Measurements from ENCODE around the gene CDKN2AIPNL. TPM values are rescaled to one million over a fixed set of nuclear protein-coding genes. Genes with fewer than 3 reads are reported as not detected.

CDKN2AIPNL gene
- total and polyA plus RNA-seq, 2 of the 4 experiments (the other 2 are of a cell fraction), result 14.0 to 18.1 TPM

- Histone ChIP-seq H4K8ac (ENCODE audit: low read depth in 2 of 2, low read length in 2 of 2) (peak overlapping the region in 1 of 2 experiments; percentile 6; a peak in 1 of 4 replicates), H2AFZ (replicated peaks; ENCODE audit: low read length, poor library complexity) (peak overlapping the region; percentile 52), H2BK15ac (ENCODE audit: low read depth, low read length) (peak overlapping the region; percentile 15; the same call in 1 of the 3 replicates), H2BK5ac (ENCODE audit: low read depth, low read length, poor library complexity, severe bottlenecking) (no peak overlapping the region), H2AK5ac (ENCODE audit: low read depth, low read length) (peak overlapping the region; percentile 16; the same call in 1 of the 2 replicates), H3K18ac (ENCODE audit: low read depth, low read length) (no peak overlapping the region), H4K91ac (ENCODE audit: insufficient read depth, low read depth, low read length) (no peak overlapping the region), H3K56ac (ENCODE audit: extremely low read depth, insufficient read depth, low read length) (no peak overlapping the region), H2BK120ac (ENCODE audit: low read depth, low read length) (peak overlapping the region; percentile 36), H3K4me1 (ENCODE audit: control insufficient read depth, insufficient read depth, low read length) (peaks cover 10% of the 10 kb centered on the region; the same call in 1 of the 2 replicates), H4K20me1 (ENCODE audit: insufficient read depth, low read length) (no peaks in the 10 kb centered on the region), H3K9me1 (ENCODE audit: insufficient read depth, low read length) (peaks cover 5% of the 10 kb centered on the region; the same call in 1 of the 2 replicates), H3K9ac (ENCODE audit: low read depth, low read length) (no peak overlapping the region), H2BK20ac (ENCODE audit: low read depth, low read length) (0 out of 2 replicates have a peak overlapping the region, but pooled peaks have one; percentile 23), H3K27me3 (ENCODE audit: control insufficient read depth, insufficient read depth, low read length) (no peaks in the 10 kb centered on the region), H3K27ac (ENCODE audit: insufficient read depth, low read length) (no peak overlapping the region), H3K23ac (ENCODE audit: low read depth, low read length) (no peak overlapping the region), H3K4me2 (ENCODE audit: low read depth, low read length) (no peak overlapping the region), H3K9me3 (ENCODE audit: control insufficient read depth, insufficient read depth, low read length) (no peaks in the 10 kb centered on the region), H3K4me3 (ENCODE audit: insufficient read depth, low read depth, low read length) (no peak overlapping the region), H4K5ac (ENCODE audit: low read depth, low read length) (no peak overlapping the region), H3K36me3 (ENCODE audit: control insufficient read depth, insufficient read depth, low read length) (no peaks in the 10 kb centered on the region), H3K4ac (ENCODE audit: low read depth, low read length) (peak overlapping the region; percentile 12; the same call in 1 of the 2 replicates), H2AK9ac (replicated peaks; ENCODE audit: low read depth, low read length, poor library complexity) (no peak overlapping the region), H3K14ac (replicated peaks; ENCODE audit: low read depth, low read length) (0 out of 2 replicates have a peak overlapping the region, but pooled peaks have one; percentile 7), H3K79me1 (ENCODE audit: low read depth in 1 of 2, low read length in 2 of 2) (no peaks in the 10 kb centered on the region)
- ChIA-PET POLR2A (ENCODE audit: unreplicated experiment) (no interaction called here), CTCF (interaction anchor here (0.6 to 1.6 kb wide), 2 partner anchors 15 to 76 kb away, joined by 4 to 5 read pairs; no protein-coding TSS in a partner anchor)
- no TSS peak for BruUV-seq (replicated peaks)
- DNase-seq (peak; percentile 86), ATAC-seq (ENCODE audit: low read depth) (peak; percentile 96)
- in situ Hi-C loops (cut with MboI; ENCODE audit: low sequenced_read_pairs) (no loop called here), intact Hi-C loops (cut with micrococcal nuclease) (no loop called here), dilution Hi-C loops (cut with HindIII; ENCODE audit: low sequenced_read_pairs, unreplicated experiment) (no loop called here)
- 0 out of 2 replicates have a peak, but pooled peaks have one; percentile 15 for TF ChIP-seq SMC3 (IDR thresholded peaks at IDR 0.05; ENCODE audit: low read depth, low read length)
- no peak for TF ChIP-seq RFX5 (IDR thresholded peaks at IDR 0.05; ENCODE audit: low read depth, low read length)
- TF ChIP-seq FOS (IDR thresholded peaks at IDR 0.05; ENCODE audit: low read depth, low read length), result peak; percentile 51
- no CpG with 5 or more reads among the region's 1 CpG for WGBS, 2 experiments (ENCODE audit: extremely low coverage in 2 of 2, insufficient read length in 1 of 2)
These were observed 40.3 kb upstream of the CDKN2AIPNL start for GRCh38 chr5:134451936-134452505.
